GM12891 (cell line): ENCODE data around the gene PNPLA2.

Experiments used
- PAX5 ChIP-seq: IDR thresholded peaks from 2 replicates; pipeline ENCODE4 v1.6.1; 2011; ENCODE audit warnings: low read length, moderate library complexity, mild to moderate bottlenecking; ENCODE audit not compliant: insufficient read depth, severe bottlenecking
- POLR2AphosphoS5 ChIP-seq: IDR thresholded peaks from 2 replicates; pipeline ENCODE4 v1.6.1; 2011; ENCODE audit warnings: low read depth, low read length, control low read depth

GRCh38 chr11:846496-847098 lies 27.9 kb downstream of the PNPLA2 start:
- TF ChIP-seq PAX5: no peak
- TF ChIP-seq POLR2AphosphoS5: no peak
